Keratinocyte (primary cell): ENCODE measurements around the gene MT4. TPM values are rescaled to one million over a fixed set of nuclear protein-coding genes. Genes with fewer than 3 reads are reported as not detected.

Source experiments
- DNase-seq: peaks from one replicate; pipeline ENCODE4 v3.0.0-alpha.2; 2011; ENCODE audit warnings: low read depth, missing footprints, low spot score
- FAIRE-seq: peaks from 2 replicates; lab custom pipeline; 2011; peaks lifted over from hg19 to GRCh38; lab: Jason Lieb, UNC
- H2AFZ ChIP-seq: 2 replicates; pipeline ENCODE4 v1.6.0; 2012; ENCODE audit warnings: low read length, control low read depth, inconsistent platforms; ENCODE audit not compliant: control insufficient read depth
- H3K27ac ChIP-seq: 2 replicates; pipeline ENCODE4 v1.5.1; 2011; ENCODE audit warnings: low read length; ENCODE audit not compliant: control insufficient read depth, insufficient read depth
- H3K27me3 ChIP-seq: 3 replicates; pipeline ENCODE4 v1.6.0; 2011; ENCODE audit warnings: low read length; ENCODE audit not compliant: control insufficient read depth, insufficient read depth; ENCODE audit errors: extremely low read depth
- H3K36me3 ChIP-seq, 2 experiments: 2 replicates in 1 of 2; 3 replicates in 1 of 2; pipeline ENCODE4 v1.5.1; 2011; ENCODE audit warnings: low read length in 2 of 2, mild to moderate bottlenecking in 1 of 2; ENCODE audit not compliant: control insufficient read depth in 2 of 2, insufficient read depth in 2 of 2; ENCODE audit errors: extremely low read depth in 1 of 2
- H3K4me1 ChIP-seq: 3 replicates; pipeline ENCODE4 v1.5.1; 2011; ENCODE audit warnings: low read length; ENCODE audit not compliant: control insufficient read depth, insufficient read depth; ENCODE audit errors: extremely low read depth
- H3K4me2 ChIP-seq: 3 replicates; pipeline ENCODE4 v1.6.0; 2011; ENCODE audit warnings: low read depth, low read length; ENCODE audit not compliant: control insufficient read depth, insufficient read depth; ENCODE audit errors: extremely low read depth
- H3K4me3 ChIP-seq, 3 experiments: fragments of 200-600 bp in 1 of 3; sonication (generic) in 1 of 3; 2 replicates in 2 of 3; 3 replicates in 1 of 3; pipeline ENCODE4 v1.5.1; 2011 to 2016; ENCODE audit warnings: low read length in 3 of 3, mild to moderate bottlenecking in 3 of 3, control low read depth in 2 of 3, inconsistent platforms in 1 of 3, low read depth in 1 of 3, mixed read lengths in 1 of 3, mixed run types in 1 of 3, moderate library complexity in 1 of 3; ENCODE audit not compliant: control insufficient read depth in 2 of 3, insufficient read depth in 2 of 3; ENCODE audit errors: extremely low read depth in 1 of 3
- H3K79me2 ChIP-seq: 2 replicates; pipeline ENCODE4 v1.6.0; 2012; ENCODE audit warnings: low read length; ENCODE audit not compliant: control insufficient read depth, insufficient read depth
- H3K9ac ChIP-seq: 3 replicates; pipeline ENCODE4 v1.6.0; 2011; ENCODE audit warnings: low read length; ENCODE audit not compliant: control insufficient read depth, insufficient read depth; ENCODE audit errors: extremely low read depth
- H3K9me1 ChIP-seq: 3 replicates; pipeline ENCODE4 v1.6.0; 2011; ENCODE audit warnings: low read length; ENCODE audit not compliant: control insufficient read depth, insufficient read depth; ENCODE audit errors: extremely low read depth
- H3K9me3 ChIP-seq: 2 replicates; pipeline ENCODE4 v1.5.1; 2012; ENCODE audit warnings: low read depth, low read length; ENCODE audit not compliant: control insufficient read depth
- H4K20me1 ChIP-seq: 3 replicates; pipeline ENCODE4 v1.6.0; 2011; ENCODE audit warnings: low read length; ENCODE audit not compliant: control insufficient read depth, insufficient read depth; ENCODE audit errors: extremely low read depth
- EZH2 ChIP-seq: IDR thresholded peaks from one replicate; pipeline ENCODE4 v1.6.1; 2012; ENCODE audit warnings: inconsistent platforms, mild to moderate bottlenecking, low read length, moderate library complexity
- dilution Hi-C: fragments of 300-500 bp; cut with MboI; formaldehyde crosslinking; loops from one replicate; pipeline ENCODE4 v1.7.0; 2020; ENCODE audit warnings: low sequenced_read_pairs; ENCODE audit not compliant: extremely low pct_ligation_motif_present
- polyA plus RNA-seq, 5 experiments: library from polyadenylated mRNA; depleted of rRNA in 3 of 5; stranded (reverse) in 3 of 5; stranded (forward) in 1 of 5; unstranded in 1 of 5; fragments of >200 nt; gene quantifications; 1 replicate in 1 of 5; 2 replicates in 3 of 5; 3 replicates in 1 of 5; pipeline versions ENCODE4 v1.2.1 to v1.2.3, GENCODE V29; 2011 to 2012; ENCODE audit warnings: missing spikeins in 2 of 5, low read depth in 1 of 5, low replicate concordance in 1 of 5
- TF ChIP-seq, protein P1 (sequence below), 3 experiments: IDR thresholded peaks in 1 of 3; conservative IDR thresholded peaks in 1 of 3; optimal IDR thresholded peaks in 1 of 3; 2 replicates in 2 of 3; 3 replicates in 1 of 3; pipeline versions ENCODE3 to v1.5.1; 2011; ENCODE audit warnings: low read length in 3 of 3, mild to moderate bottlenecking in 3 of 3, moderate library complexity in 2 of 3, control low read depth in 1 of 3, inconsistent platforms in 1 of 3; ENCODE audit not compliant: insufficient read depth in 2 of 3; ENCODE audit errors: extremely low read depth in 1 of 3

The MT4 gene
- polyA plus RNA-seq, 1 donor (not counting 4 experiments of a cell fraction or from before 2014, with no cell fraction given), result 0.77 TPM

- DNase-seq (no peak), FAIRE-seq (no peak)
- dilution Hi-C loops, result no loop called here
- Histone ChIP-seq H3K36me3 (no peaks in the 10 kb centered on the region), H3K4me2 (no peak overlapping the region), H3K9me3 (no peaks in the 10 kb centered on the region), H3K9me1 (no peaks in the 10 kb centered on the region), H3K27ac (peak overlapping the region; percentile 95), H3K79me2 (no peaks in the 10 kb centered on the region), H3K4me1 (peaks cover 33% of the 10 kb centered on the region), H3K27me3 (no peaks in the 10 kb centered on the region), H2AFZ (no peak overlapping the region), H3K4me3 (no peak overlapping the region), H3K9ac (no peak overlapping the region), H4K20me1 (no peaks in the 10 kb centered on the region)
- TF ChIP-seq, protein P1, sequence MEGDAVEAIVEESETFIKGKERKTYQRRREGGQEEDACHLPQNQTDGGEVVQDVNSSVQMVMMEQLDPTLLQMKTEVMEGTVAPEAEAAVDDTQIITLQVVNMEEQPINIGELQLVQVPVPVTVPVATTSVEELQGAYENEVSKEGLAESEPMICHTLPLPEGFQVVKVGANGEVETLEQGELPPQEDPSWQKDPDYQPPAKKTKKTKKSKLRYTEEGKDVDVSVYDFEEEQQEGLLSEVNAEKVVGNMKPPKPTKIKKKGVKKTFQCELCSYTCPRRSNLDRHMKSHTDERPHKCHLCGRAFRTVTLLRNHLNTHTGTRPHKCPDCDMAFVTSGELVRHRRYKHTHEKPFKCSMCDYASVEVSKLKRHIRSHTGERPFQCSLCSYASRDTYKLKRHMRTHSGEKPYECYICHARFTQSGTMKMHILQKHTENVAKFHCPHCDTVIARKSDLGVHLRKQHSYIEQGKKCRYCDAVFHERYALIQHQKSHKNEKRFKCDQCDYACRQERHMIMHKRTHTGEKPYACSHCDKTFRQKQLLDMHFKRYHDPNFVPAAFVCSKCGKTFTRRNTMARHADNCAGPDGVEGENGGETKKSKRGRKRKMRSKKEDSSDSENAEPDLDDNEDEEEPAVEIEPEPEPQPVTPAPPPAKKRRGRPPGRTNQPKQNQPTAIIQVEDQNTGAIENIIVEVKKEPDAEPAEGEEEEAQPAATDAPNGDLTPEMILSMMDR (optimal IDR thresholded peaks at IDR 0.05 in 1 of 3, IDR thresholded peaks at IDR 0.05 in 1 of 3, conservative IDR thresholded peaks at IDR 0.05 in 1 of 3; ENCODE audit: extremely low read depth in 1 of 3, insufficient read depth in 2 of 3, low read length in 3 of 3), result no peak
- TF ChIP-seq EZH2, result no peak
Measured at GRCh38 chr16:56604966-56605365, 40.1 kb downstream of the MT4 start.

- Histone ChIP-seq H3K36me3 (no peaks in the 10 kb centered on the region), H3K4me1 (peaks cover 38% of the 10 kb centered on the region), H3K9me1 (no peaks in the 10 kb centered on the region), H3K9ac (no peak overlapping the region), H3K4me3 (no peak overlapping the region), H3K27ac (peak overlapping the region; percentile 95), H4K20me1 (no peaks in the 10 kb centered on the region), H2AFZ (no peak overlapping the region), H3K9me3 (no peaks in the 10 kb centered on the region), H3K4me2 (peak overlapping the region; percentile 81), H3K27me3 (no peaks in the 10 kb centered on the region), H3K79me2 (no peaks in the 10 kb centered on the region)
- dilution Hi-C loops, result no loop called here
- TF ChIP-seq, protein P1 (optimal IDR thresholded peaks at IDR 0.05 in 1 of 3, IDR thresholded peaks at IDR 0.05 in 1 of 3, conservative IDR thresholded peaks at IDR 0.05 in 1 of 3; ENCODE audit: extremely low read depth in 1 of 3, insufficient read depth in 2 of 3, low read length in 3 of 3), result no peak
- TF ChIP-seq EZH2, result no peak
- FAIRE-seq, result no peak
- no peak for DNase-seq
Measured at GRCh38 chr16:56605475-56605874, 40.6 kb downstream of the MT4 start.
